Effector CD8-positive, alpha-beta T cell (primary cell): ENCODE measurements around the gene GAB4.

Source experiments
- DNase-seq: peaks from one replicate; lab custom pipeline; 2025; lab: John Stamatoyannopoulos, UW

The GAB4 gene

GRCh38 chr22:16988257-16988656 lies 19.8 kb downstream of the GAB4 start:
- no peak for DNase-seq

GRCh38 chr22:16987822-16988221 lies 20.2 kb downstream of the GAB4 start:
- no peak for DNase-seq

GRCh38 chr22:16975155-16975885 lies 32.7 kb downstream of the GAB4 start:
- no peak for DNase-seq

DNA sequence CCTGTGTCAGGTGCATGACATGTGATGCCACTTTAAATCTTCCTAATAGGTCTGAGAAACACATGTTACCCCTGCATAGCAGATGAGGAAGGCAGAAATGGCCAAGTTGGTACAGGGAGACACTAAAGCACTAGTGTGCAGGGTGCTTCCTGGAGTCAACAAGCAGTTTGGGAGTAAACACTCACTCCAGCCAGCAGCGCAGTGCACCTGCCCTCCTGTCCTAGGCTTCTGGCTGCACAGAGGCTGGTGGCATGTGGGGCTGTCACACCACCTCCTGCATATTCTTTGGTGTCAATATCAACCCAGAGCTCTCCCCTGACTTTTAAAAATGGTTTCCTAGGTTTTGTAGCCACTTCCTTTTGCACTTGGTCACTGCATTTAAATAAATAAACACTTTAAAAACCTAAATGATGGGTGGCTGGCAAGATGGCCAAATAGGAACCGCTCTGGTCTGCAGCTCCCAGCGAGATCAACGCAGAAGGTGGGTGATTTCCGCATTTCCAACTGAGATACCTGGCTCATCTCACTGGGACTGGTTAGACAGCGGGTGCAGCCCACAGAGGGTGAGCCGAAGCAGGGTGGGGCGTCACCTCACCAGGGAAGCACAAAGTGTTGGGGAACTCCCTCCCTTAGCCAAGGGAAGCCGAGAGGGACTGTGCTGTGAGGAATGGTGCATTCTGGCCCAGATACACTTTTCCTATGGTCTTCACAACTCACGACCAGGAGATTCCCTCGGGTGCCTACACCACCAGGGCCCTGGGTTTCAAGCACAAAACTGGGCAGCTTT lies 33.5 kb downstream of the GAB4 start:
- no peak for DNase-seq

GRCh38 chr22:16973591-16974297 lies 34.3 kb downstream of the GAB4 start:
- no peak for DNase-seq

DNA sequence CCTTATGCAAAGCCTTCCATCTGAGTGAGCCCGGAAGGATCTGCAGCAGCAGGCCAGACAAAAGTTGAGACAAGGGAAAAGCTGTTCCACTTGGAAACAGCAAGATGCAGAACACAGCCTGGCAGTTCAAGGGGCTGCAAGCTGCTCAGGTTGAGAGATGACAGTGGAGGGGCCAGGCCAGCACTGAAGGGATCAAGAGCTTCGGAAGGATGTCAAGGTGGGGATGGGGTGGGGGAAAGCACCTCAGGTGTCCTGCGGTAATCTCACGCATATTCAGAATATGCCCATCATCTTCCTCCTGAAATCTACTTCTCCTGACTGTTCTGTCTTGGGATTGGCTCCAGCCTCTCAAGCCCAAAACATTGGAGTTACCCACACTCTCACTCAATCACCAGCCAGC lies 35.7 kb downstream of the GAB4 start:
- no peak for DNase-seq

DNA sequence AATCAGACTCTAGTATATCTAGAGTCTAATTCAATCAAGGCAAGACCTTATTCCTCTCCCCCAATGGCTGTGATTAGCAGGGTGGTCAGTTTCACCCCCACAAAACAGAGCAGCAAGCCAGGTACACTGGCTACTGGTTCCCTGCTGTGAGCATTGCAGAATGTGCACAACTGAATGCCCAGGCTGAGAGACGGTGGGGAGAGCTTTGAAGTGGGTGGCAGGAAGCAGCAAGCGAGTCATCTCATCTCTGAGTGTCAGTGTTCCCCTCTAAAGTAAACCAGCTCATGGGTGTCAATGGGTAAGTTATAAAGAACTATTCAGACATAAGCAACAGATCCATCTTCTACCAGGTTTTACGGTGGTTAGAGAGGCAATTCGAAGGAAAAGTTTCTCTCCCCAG lies 37.6 kb downstream of the GAB4 start:
- DNase-seq, result no peak

DNA sequence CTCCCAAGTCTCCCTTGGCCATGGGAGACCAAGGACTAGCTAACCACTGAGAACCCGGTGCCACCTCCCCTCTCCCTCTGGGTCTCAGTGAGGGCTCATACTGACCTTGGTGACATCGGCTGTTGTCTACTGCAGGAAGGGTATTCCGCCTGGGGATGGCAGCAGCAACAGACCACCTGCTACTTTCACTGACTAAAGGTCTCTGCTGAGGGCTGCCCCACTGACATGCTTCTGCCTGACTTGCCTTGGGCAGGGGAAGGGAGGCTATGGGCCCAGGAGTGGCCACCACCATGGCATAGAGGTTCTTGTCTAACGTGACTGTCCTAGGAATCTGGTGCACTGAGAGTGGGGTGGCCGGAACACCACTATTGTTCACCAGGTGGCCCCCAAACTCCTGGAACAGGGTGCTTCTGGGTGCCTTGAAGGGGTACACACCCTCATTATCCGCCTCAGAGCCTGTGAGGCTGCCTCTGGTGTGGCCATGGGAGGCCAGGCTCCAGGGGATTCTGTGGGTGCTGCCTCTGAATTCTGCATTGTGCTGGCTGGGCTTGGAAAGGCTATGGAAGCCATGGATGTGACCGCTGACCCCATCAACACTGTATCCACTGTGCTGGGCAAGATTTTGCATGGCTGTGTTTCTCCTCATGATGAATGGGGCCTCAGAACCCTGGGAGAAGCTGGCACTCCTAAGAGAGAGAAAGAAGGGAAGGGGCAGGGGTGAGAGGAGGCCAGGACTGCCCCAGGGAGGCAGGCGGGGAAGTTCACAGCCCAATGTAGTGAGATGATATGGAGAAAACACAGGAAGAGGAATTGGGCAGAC lies 38.3 kb downstream of the GAB4 start:
- DNase-seq, result no peak

DNA sequence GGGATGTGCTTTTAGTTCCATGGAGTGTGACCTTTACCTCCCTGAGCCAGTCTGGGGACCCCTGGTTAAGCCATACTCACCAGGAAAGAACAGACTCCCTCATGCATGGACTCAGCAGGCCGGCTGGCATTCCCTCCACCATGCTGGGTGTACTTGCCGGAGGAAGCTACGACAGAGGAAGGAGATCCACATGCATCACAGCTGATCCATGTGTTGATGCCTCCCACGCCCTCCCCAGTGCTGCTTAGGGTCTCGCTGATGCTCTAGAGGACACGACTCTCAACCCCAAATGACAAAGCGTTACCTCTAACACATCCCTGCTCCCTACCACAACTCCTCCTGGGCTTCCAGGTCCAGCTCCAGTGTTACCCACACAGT lies 39.8 kb downstream of the GAB4 start:
- no peak for DNase-seq

DNA sequence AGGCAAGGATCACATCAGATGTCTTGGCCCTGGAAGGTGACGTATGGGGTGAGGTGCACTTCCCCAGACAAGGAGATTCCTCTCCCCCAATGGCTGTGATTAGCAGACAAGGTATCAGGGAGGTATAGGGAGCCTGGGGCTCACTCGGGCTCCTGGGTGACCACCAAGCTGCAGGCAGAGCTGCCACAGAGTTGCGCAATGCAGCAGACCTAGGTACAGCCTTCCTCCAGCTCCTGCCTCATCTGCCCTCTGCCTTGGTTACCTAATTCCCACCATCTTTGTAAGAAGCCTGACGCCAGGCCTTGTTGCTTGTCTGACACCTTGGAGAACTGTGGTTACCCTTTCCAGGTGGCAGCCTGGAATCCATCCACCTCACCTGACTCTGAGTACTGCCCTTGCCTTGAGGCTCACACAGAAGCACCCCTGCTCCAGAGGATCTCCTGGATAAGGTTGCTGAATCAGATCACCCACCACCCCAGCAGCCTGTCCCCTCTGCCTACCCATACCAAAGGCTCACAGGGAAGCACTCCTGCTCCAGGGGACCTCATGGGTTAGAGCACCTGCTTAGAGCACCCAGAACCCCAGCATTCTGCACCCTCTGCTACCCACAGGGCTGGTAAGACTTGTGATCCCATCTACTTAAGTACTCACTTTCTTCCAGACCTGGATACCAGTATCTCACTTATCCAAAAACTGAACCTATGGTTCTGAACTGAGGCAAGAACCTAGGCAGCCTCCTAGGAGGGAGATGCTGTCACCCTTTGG lies 40.4 kb downstream of the GAB4 start:
- DNase-seq, result no peak

DNA sequence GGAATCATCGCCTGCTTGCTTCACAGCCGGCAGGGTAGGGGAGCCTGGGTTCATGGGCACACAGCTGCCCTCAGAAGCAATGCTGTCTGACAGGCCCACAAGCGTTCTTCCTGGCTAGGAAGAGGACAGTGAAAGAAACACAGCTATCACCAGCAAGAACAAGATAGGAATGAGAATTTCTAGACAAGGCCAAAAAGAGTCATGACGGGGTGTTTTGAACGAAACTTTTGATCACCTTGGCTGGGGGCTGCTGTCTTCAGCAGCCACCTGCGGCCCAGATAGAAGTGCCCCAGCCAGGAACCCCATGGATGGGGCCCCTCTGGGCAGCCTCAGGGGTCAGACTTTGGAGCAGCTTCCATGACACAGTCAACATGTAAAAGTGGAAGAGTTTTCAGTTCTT lies 41.8 kb downstream of the GAB4 start:
- DNase-seq, result no peak

DNA sequence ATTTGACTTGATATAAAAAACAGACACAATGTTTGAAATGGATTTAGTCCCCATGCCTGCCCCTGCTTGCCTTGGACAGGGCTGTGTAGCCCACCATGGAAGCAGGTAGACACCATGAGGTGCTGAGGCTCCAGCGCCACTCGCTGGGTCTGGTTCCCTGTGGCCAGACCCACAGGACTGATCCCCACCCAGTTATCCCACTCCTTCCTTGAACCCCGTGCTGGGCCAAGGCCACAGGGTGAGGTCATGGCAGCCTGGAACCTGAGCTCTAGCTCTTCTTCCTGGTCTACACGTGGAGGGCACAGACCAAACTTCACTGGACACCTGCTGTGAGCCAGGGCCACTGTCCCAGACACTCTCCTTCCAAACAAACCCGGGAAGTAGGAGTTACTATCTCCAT lies 42.5 kb downstream of the GAB4 start:
- DNase-seq, result no peak

DNA sequence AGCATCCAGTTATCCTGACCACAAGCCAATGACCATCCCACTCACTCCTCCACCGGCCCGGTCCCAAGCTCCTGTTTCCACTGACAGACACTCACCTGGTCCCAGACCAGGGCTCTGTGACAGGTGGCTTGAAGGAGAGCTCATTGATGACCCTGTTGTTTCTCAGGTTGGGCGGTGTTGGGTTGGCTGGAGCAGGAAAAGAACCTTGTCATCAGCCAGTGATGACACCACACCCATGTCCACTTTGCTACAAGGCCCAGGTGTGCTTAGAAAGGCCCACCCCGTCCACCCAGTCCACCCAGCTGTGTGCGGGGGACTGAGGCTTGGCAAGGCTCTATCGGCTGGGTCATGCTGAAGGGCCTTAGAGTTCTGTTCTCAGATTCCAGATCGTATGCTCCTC lies 42.9 kb downstream of the GAB4 start:
- no peak for DNase-seq

GRCh38 chr22:16964366-16964765 lies 43.7 kb downstream of the GAB4 start:
- DNase-seq, result no peak

DNA sequence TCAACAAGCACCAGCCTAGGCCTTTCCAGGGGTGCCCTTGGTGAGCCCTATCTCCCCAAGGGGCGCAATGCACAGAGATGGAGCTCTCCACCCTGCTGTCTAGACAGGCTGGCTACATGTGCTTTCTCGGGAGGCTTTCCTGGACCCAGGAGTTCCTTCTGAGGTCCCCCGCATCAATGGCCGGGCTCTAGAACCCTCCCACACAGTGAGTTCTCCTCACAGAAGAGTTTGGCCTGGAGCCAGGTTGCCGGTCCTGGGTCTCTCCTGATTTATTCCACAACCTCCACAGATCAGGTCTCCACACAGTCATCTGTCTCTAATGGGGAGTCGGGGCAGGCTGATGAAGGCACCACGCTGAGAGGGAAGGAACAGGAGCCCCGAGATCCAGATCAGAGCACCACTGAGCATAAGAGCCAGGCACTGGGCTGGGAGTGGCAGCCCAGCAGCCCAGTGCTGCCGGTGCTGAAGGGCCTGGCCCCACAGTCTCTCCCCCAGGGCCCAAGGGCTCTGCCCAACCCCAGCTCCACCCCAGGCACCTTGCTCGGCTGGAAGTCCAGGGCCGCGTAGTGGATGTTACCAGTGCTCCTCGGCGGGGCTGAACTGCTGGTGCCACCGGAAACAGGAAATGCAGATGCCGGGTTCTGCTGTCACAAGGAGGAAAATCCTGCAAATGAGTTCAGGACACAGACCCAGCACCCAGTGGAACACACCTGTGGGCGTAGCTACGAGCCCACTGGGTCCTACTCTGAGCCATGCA lies 44.7 kb downstream of the GAB4 start:
- no peak for DNase-seq

DNA sequence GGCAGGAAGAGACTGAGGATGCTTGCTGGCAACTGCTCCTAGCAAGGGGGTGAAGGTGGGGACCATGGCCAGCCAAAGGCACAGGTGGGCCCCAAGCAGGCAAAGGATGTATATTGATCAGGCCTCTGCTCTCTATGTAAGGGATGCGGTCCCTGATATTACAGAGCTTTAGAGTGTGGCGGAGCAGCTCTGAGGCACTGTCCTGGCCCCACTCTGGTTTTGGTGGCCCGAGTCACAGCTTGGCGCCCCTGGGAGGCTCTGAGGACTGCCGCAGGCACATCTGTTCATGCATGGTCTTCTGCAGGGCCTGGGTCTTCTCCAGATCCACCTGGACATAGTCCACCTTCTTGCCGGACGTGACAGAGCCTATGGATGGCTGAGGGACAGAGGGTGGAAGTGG lies 45.5 kb downstream of the GAB4 start:
- no peak for DNase-seq

DNA sequence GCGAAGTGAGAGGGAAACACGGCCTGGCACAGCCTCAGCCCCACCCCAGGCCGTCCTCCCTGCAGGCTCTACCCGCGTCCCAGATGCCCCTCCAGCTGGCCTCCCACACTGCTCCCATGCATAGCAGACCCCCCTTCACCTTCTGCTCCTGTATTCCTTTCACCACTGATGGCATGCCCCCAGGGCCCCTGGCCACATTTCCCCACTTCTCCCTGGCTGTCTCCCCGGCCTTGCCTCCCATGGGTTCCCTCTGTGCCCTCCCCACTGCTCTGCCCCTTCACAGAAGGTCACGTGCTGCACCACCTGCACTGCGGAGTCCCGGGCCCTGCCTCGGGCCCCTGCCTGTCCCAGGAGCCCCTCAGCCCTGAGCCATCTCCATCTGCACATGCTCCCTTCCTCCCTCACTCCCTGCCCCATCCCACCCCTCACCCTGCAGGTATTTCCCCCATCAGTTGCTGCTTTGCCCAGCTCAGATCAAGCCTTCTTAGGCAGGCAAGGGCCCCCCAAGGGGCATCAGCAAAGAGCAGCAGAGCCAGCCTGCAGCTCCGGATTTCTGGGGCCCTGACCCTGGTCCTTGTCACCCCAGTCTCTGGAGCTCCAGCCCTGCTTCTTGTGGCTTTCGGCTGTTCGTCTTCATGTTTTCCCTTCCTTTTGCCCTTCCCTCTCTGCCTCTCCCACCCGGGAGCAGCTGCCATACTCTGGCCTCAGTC lies 46.4 kb downstream of the GAB4 start:
- no peak for DNase-seq

DNA sequence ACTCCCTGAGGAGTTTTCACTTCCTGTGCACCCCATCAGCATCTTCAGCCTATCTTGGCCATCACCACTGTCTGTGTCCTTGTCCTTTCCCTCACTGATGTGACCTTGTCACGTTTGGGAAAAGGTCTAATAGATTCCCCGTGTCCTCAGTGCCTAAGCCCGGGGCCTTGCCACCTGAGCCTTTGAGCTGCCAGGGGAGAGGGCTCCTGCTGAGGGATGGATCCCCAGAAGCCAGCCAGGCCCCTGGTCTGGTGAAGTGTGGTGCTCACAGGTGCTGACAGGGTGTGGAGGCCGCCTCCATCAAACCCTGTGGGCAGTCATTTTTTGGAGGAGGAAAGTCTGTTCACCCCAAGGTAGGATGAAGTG lies 47.2 kb downstream of the GAB4 start:
- no peak for DNase-seq

DNA sequence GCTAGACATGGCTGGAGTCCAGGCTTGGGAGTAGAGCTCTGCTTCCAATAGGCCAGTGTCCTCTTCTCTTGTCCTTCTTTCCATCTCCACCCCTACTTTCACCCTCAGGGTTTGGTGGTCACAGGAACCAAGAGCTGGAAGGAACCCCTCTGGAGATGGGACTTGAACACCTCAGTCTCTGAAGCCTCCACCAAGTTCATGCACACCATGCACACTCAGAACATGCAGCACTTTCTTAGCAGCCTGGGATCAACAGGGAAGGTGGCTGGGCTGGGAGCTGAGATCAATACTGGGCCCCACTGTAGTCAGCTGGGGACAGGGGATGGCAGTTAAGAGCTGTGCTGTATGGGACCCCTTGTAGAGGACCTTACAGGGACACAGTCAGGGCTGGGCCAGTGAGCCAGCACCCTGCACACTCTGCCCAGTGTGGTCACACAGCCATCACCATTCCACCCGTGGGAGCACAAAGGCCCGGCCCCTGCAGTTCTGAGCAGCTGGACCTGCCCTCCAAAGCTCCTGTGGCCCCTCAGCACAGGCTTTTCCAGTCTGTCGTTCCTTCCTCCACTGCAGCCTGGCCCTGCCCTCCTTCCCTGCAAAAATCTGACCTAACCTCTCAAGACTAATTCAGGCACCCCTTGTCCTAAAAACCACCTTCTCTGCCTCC lies 47.7 kb downstream of the GAB4 start:
- no peak for DNase-seq
